Measurements from ENCODE around the gene COL4A6. TPM values are rescaled to one million over a fixed set of nuclear protein-coding genes. Genes with fewer than 3 reads are reported as not detected.
A peak's percentile ranks its signal among the peaks of the same experiment; 100 is the strongest.

COL4A6 gene
- total RNA-seq, 1 experiment from 2014 or later, result 23.7 TPM

- H3K36me3 ChIP-seq (replicated peaks; ENCODE audit: control insufficient read depth, insufficient read depth, low read length), result peaks cover 2% of the 10 kb centered on the region
- no peak for DNase-seq
- no peak overlapping the region for H3K4me3 ChIP-seq (ENCODE audit: insufficient read depth, low read depth, low read length)
These were observed 270.9 kb downstream of the COL4A6 start for GRCh38 chrX:108167211-108167872.

GRCh38 chrX:108165383-108166111, 272.7 kb downstream of the COL4A6 start:
- H3K36me3 ChIP-seq (replicated peaks; ENCODE audit: control insufficient read depth, insufficient read depth, low read length), result peaks cover 2% of the 10 kb centered on the region
- H3K27me3 ChIP-seq (ENCODE audit: control insufficient read depth, insufficient read depth, low read length), result no peaks in the 10 kb centered on the region
- no peak overlapping the region for H3K4me3 ChIP-seq (ENCODE audit: insufficient read depth, low read depth, low read length)
- peak; percentile 74 for DNase-seq

More at GRCh38 chrX:108167211-108167872, 270.9 kb downstream of the COL4A6 start:
- H3K27me3 ChIP-seq (ENCODE audit: control insufficient read depth, insufficient read depth, low read length), result no peaks in the 10 kb centered on the region

DNA sequence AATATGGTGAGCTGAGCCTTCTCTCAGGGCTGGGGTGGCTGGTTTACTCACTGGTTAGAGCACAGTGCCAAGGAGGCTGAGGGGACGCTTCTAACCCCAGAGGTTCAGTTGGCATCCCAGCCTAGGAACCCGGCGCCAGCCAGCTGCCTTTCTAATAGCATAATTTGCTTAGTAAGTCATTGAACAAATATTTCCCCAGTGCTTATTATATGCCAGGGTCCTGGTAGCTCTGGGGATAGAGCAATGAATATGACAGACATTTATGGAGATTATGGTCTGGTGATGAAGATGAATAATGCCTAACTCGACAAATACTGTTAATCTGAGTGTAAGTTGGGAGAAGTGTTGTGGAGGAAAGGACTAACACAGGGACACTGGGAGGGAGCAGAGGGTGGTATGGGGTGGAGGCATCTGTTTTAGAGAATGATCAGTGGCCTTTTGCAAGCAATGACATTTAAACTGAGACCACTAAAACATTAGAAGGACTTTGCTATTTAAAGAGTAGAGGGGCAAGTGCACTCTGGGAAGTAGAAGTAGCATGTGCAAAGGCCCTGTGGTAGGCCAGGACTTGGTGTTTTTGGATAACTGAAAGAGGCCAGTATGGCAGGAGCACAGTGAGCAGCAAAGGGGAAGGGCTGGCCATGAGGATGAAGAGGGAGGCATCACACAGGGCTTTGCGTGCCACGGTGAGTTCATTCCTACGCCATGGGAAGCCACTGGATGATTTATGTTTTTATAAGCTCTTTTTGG, 274.7 kb downstream of the COL4A6 start:
- Histone ChIP-seq H3K27me3 (ENCODE audit: control insufficient read depth, insufficient read depth, low read length) (no peaks in the 10 kb centered on the region), H3K4me3 (ENCODE audit: insufficient read depth, low read depth, low read length) (no peak overlapping the region), H3K36me3 (replicated peaks; ENCODE audit: control insufficient read depth, insufficient read depth, low read length) (no peaks in the 10 kb centered on the region)
- DNase-seq, result no peak

- Histone ChIP-seq H3K4me3 (ENCODE audit: insufficient read depth, low read depth, low read length) (no peak overlapping the region), H3K27me3 (ENCODE audit: control insufficient read depth, insufficient read depth, low read length) (no peaks in the 10 kb centered on the region), H3K36me3 (replicated peaks; ENCODE audit: control insufficient read depth, insufficient read depth, low read length) (no peaks in the 10 kb centered on the region)
- no peak for DNase-seq
These were observed 276.0 kb downstream of the COL4A6 start for GRCh38 chrX:108162265-108162664.

- DNase-seq, result no peak
- H3K36me3 ChIP-seq (replicated peaks; ENCODE audit: control insufficient read depth, insufficient read depth, low read length), result no peaks in the 10 kb centered on the region
- H3K27me3 ChIP-seq (ENCODE audit: control insufficient read depth, insufficient read depth, low read length), result no peaks in the 10 kb centered on the region
- no peak overlapping the region for H3K4me3 ChIP-seq (ENCODE audit: insufficient read depth, low read depth, low read length)
These were observed 277.9 kb downstream of the COL4A6 start for GRCh38 chrX:108160309-108160708.

GRCh38 chrX:108159028-108159670, 279.1 kb downstream of the COL4A6 start:
- Histone ChIP-seq H3K27me3 (ENCODE audit: control insufficient read depth, insufficient read depth, low read length) (no peaks in the 10 kb centered on the region), H3K36me3 (replicated peaks; ENCODE audit: control insufficient read depth, insufficient read depth, low read length) (no peaks in the 10 kb centered on the region), H3K4me3 (ENCODE audit: insufficient read depth, low read depth, low read length) (no peak overlapping the region)
- no peak for DNase-seq

DNA sequence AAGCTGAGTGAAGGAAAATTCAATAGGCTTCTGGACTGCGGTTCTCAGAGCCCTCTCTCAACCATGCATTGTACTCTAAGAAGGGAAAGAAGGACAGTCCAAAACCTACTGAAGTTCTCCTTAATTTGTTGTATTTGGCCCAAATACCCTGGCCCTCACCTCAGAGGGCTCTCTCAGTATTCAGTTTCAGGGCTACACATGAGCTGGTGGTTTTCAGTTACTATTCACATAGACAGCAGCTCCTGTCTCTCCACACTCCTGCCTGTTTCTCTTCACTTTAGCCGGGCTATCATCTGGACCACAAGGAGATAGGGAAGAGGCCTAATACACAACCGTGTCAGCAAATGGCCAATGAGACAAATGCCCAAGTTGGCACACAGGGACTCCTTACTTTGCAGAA, 280.6 kb downstream of the COL4A6 start:
- Histone ChIP-seq H3K36me3 (replicated peaks; ENCODE audit: control insufficient read depth, insufficient read depth, low read length) (no peaks in the 10 kb centered on the region), H3K27me3 (ENCODE audit: control insufficient read depth, insufficient read depth, low read length) (no peaks in the 10 kb centered on the region), H3K4me3 (ENCODE audit: insufficient read depth, low read depth, low read length) (no peak overlapping the region)
- DNase-seq, result no peak

- Histone ChIP-seq H3K36me3 (replicated peaks; ENCODE audit: control insufficient read depth, insufficient read depth, low read length) (no peaks in the 10 kb centered on the region), H3K27me3 (ENCODE audit: control insufficient read depth, insufficient read depth, low read length) (no peaks in the 10 kb centered on the region), H3K4me3 (ENCODE audit: insufficient read depth, low read depth, low read length) (no peak overlapping the region)
- DNase-seq, result no peak
These were observed 281.2 kb downstream of the COL4A6 start for GRCh38 chrX:108156934-108157466.

GRCh38 chrX:108156082-108156481, 282.1 kb downstream of the COL4A6 start:
- no peak overlapping the region for H3K4me3 ChIP-seq (ENCODE audit: insufficient read depth, low read depth, low read length)
- H3K36me3 ChIP-seq (replicated peaks; ENCODE audit: control insufficient read depth, insufficient read depth, low read length), result no peaks in the 10 kb centered on the region
- no peak for DNase-seq
- H3K27me3 ChIP-seq (ENCODE audit: control insufficient read depth, insufficient read depth, low read length), result no peaks in the 10 kb centered on the region

DNA sequence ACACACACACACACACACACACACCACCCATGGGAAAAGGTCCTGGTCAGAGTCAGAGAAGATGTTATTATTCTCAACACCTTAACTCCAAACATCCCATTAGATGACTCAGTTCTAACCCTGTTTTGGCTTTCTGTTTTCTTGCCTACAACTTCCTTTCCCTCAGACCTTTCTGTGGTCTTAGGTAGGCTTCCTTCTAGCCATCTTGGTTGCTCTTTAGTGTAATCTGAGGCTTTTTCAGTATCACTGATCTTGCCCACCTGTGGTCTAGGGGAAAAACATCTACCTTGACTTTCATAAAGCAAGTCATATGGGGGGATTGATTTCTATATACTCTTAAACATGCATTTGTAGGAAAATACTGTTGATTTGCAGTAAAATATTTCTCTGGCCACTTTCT, 289.7 kb downstream of the COL4A6 start:
- no peaks in the 10 kb centered on the region for H3K36me3 ChIP-seq (replicated peaks; ENCODE audit: control insufficient read depth, insufficient read depth, low read length)
- H3K4me3 ChIP-seq (ENCODE audit: insufficient read depth, low read depth, low read length), result no peak overlapping the region
- DNase-seq, result no peak
- no peaks in the 10 kb centered on the region for H3K27me3 ChIP-seq (ENCODE audit: control insufficient read depth, insufficient read depth, low read length)

GRCh38 chrX:108138814-108139702, 299.2 kb downstream of the COL4A6 start:
- H3K4me3 ChIP-seq (ENCODE audit: insufficient read depth, low read depth, low read length), result no peak overlapping the region
- no peaks in the 10 kb centered on the region for H3K36me3 ChIP-seq (replicated peaks; ENCODE audit: control insufficient read depth, insufficient read depth, low read length)
- peak; percentile 62 for DNase-seq
- no peaks in the 10 kb centered on the region for H3K27me3 ChIP-seq (ENCODE audit: control insufficient read depth, insufficient read depth, low read length)

- DNase-seq, result no peak
- Histone ChIP-seq H3K27me3 (ENCODE audit: control insufficient read depth, insufficient read depth, low read length) (no peaks in the 10 kb centered on the region), H3K4me3 (ENCODE audit: insufficient read depth, low read depth, low read length) (no peak overlapping the region), H3K36me3 (replicated peaks; ENCODE audit: control insufficient read depth, insufficient read depth, low read length) (no peaks in the 10 kb centered on the region)
These were observed 303.5 kb downstream of the COL4A6 start for GRCh38 chrX:108134724-108135123.

DNA sequence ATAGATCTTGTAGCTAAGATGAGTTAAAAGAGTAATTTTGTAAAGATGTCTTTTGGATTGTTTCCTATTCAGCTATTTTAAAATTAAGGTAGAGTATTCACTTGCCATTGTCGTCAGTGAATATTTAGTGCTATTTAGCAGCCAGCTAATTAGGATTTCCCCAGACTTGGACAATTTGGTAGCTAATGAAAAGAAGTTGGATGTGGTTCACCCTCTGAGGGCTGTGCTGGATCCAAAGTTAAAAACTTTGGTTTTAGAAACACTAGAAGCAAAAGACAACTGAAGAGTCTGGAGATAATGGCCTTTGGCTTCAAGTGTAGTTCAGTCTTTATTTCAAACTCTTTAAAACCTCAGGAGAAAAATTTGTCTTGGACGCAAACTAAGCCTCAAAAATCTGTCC, 305.3 kb downstream of the COL4A6 start:
- Histone ChIP-seq H3K36me3 (replicated peaks; ENCODE audit: control insufficient read depth, insufficient read depth, low read length) (no peaks in the 10 kb centered on the region), H3K4me3 (ENCODE audit: insufficient read depth, low read depth, low read length) (no peak overlapping the region), H3K27me3 (ENCODE audit: control insufficient read depth, insufficient read depth, low read length) (no peaks in the 10 kb centered on the region)
- no peak for DNase-seq

Measured in H7 (cell line).